Parathyroid adenoma (tissue), 2 donors: Measurements from ENCODE around the gene ALDH1L2.
"Not testable (repeated sequence)": the region's sequence is repeated elsewhere in the genome, so short reads cannot be mapped to it uniquely, and the experiment has no call there.

ENCODE experiments used
- H2AFZ ChIP-seq: fragments of 300-600 bp; sonication (generic); one replicate; pipeline ENCODE4 v1.7.0; 2017; ENCODE audit warnings: antibody characterized with exemption, mild to moderate bottlenecking
- H3K27ac ChIP-seq: fragments of 300-600 bp; sonication (generic); one replicate; pipeline ENCODE4 v1.7.0; 2017
- H3K27me3 ChIP-seq: fragments of 300-600 bp; sonication (generic); one replicate; pipeline ENCODE4 v1.7.0; 2017; ENCODE audit warnings: low read length; ENCODE audit not compliant: control insufficient read depth, insufficient read depth
- H3K36me3 ChIP-seq: fragments of 300-600 bp; sonication (generic); one replicate; pipeline ENCODE4 v1.7.0; 2017; ENCODE audit warnings: low read length; ENCODE audit not compliant: control insufficient read depth, insufficient read depth
- H3K4me1 ChIP-seq: fragments of 300-600 bp; sonication (generic); one replicate; pipeline ENCODE4 v1.7.0; 2017; ENCODE audit warnings: control low read depth
- H3K4me2 ChIP-seq: fragments of 300-600 bp; sonication (generic); one replicate; pipeline ENCODE4 v1.7.0; 2017; ENCODE audit warnings: low read length
- H3K4me3 ChIP-seq: fragments of 300-600 bp; sonication (generic); one replicate; pipeline ENCODE4 v1.7.0; 2017; ENCODE audit warnings: low read depth, low read length
- H3K79me2 ChIP-seq: fragments of 300-600 bp; sonication (generic); one replicate; pipeline ENCODE4 v1.7.0; 2017; ENCODE audit warnings: control low read depth
- H3K9ac ChIP-seq: fragments of 300-600 bp; sonication (generic); one replicate; pipeline ENCODE4 v1.7.0; 2017; ENCODE audit warnings: mild to moderate bottlenecking
- H3K9me3 ChIP-seq: fragments of 300-600 bp; sonication (generic); one replicate; pipeline ENCODE4 v1.7.0; 2017; ENCODE audit warnings: low read length; ENCODE audit not compliant: control insufficient read depth
- TF ChIP-seq, protein P1 (sequence below): fragments of 300-600 bp; sonication (generic); IDR thresholded peaks from one replicate; pipeline ENCODE4 v1.7.0; 2017; ENCODE audit warnings: antibody characterized with exemption, mild to moderate bottlenecking
- donor health status: primary hyperparathyroidism.

Gene ALDH1L2

GRCh38 chr12:105099356-105099755, 15.1 kb upstream of the ALDH1L2 start:
- Histone ChIP-seq H2AFZ (no peak overlapping the region), H3K27ac (no peak overlapping the region), H3K4me1 (no peaks in the 10 kb centered on the region), H3K79me2 (no peaks in the 10 kb centered on the region), H3K9ac (no peak overlapping the region), H3K36me3 (no peaks in the 10 kb centered on the region), H3K9me3 (no peaks in the 10 kb centered on the region), H3K27me3 (no peaks in the 10 kb centered on the region), H3K4me2 (no peak overlapping the region), H3K4me3 (no peak overlapping the region)
- TF ChIP-seq, protein P1, sequence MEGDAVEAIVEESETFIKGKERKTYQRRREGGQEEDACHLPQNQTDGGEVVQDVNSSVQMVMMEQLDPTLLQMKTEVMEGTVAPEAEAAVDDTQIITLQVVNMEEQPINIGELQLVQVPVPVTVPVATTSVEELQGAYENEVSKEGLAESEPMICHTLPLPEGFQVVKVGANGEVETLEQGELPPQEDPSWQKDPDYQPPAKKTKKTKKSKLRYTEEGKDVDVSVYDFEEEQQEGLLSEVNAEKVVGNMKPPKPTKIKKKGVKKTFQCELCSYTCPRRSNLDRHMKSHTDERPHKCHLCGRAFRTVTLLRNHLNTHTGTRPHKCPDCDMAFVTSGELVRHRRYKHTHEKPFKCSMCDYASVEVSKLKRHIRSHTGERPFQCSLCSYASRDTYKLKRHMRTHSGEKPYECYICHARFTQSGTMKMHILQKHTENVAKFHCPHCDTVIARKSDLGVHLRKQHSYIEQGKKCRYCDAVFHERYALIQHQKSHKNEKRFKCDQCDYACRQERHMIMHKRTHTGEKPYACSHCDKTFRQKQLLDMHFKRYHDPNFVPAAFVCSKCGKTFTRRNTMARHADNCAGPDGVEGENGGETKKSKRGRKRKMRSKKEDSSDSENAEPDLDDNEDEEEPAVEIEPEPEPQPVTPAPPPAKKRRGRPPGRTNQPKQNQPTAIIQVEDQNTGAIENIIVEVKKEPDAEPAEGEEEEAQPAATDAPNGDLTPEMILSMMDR: no peak

- not testable (repeated sequence) for H3K27ac ChIP-seq, H3K36me3 ChIP-seq, H3K4me1 ChIP-seq, H3K4me2 ChIP-seq, H2AFZ ChIP-seq, H3K27me3 ChIP-seq, H3K79me2 ChIP-seq, H3K4me3 ChIP-seq, H3K9ac ChIP-seq, H3K9me3 ChIP-seq
Observed at GRCh38 chr12:105095338-105095737, 11.1 kb upstream of the ALDH1L2 start.

- Histone ChIP-seq H3K9me3 (no peaks in the 10 kb centered on the region), H3K9ac (no peak overlapping the region), H3K4me3 (peak overlapping the region; percentile 48), H3K27me3 (no peaks in the 10 kb centered on the region), H3K79me2 (no peaks in the 10 kb centered on the region), H3K4me2 (peak overlapping the region; percentile 59), H2AFZ (peak overlapping the region; percentile 91), H3K27ac (peak overlapping the region; percentile 66), H3K4me1 (peaks cover 9% of the 10 kb centered on the region), H3K36me3 (no peaks in the 10 kb centered on the region)
- TF ChIP-seq, protein P1: peak; percentile 20
Observed at GRCh38 chr12:105092336-105092735, 8.1 kb upstream of the ALDH1L2 start.

DNA sequence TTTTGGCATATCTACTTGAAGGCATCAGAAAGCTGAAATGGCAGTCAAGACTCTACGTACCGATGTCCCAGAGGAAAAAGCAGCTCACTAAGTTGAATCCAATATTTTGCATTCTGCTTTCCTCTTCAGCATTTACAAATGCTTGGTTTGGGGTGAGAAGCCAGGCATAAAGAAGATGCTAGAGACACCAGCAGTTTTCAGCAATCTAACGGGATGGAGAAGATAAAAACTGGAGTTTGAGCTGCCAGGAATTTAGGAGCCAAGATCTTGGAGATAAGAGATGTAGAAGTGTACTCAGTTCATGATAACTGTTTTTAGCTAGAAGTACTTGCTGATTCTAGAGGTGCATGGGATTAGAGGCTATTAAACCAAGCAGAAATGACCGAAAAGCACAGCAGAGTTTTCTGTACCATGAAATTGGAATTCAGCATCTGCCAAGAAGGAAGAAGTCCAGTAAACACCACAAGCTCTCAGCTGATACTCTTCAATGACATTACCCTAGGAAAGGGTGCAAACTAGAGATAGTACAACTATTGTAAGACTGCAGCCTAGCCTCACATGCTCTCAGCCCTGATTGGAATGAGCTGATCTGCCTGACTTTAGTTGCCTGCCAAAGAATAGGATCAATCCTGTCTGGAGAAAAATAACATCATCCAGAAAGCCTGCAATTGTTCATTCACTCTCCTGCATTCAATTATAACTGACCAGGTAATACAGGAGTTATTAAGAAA, 7.4 kb upstream of the ALDH1L2 start:
- Histone ChIP-seq H2AFZ (peak overlapping the region; percentile 91), H3K27ac (peak overlapping the region; percentile 66), H3K4me2 (peak overlapping the region; percentile 59)

DNA sequence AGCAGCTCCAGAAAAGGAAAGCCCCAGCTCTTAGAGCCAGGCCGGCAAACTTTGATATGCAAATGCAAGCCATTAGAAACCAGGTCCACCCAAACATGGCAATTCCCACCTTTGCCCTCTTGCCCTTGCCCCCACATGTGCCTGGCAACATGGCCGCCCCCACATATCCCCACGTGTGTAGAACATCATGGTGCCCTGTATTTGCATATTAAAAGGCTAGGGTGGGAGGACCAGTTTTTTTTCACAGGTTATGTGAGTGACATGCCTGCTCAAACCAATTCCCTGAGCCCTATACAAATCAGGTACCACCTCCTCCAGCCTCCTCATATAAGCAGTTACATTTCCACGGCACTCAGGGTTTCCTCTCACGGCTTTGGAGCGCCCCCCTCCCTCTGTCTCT, 6.1 kb upstream of the ALDH1L2 start:
- Histone ChIP-seq H3K9ac (no peak overlapping the region), H3K79me2 (no peaks in the 10 kb centered on the region), H3K36me3 (no peaks in the 10 kb centered on the region), H3K4me1 (peaks cover 9% of the 10 kb centered on the region), H3K4me2 (no peak overlapping the region), H3K27me3 (no peaks in the 10 kb centered on the region), H3K27ac (no peak overlapping the region), H3K4me3 (no peak overlapping the region), H2AFZ (no peak overlapping the region), H3K9me3 (no peaks in the 10 kb centered on the region)
- TF ChIP-seq, protein P1: no peak

More for the DNA sequence above, 7.4 kb upstream of the ALDH1L2 start:
- Histone ChIP-seq H3K4me1 (peaks cover 9% of the 10 kb centered on the region), H3K36me3 (no peaks in the 10 kb centered on the region), H3K9ac (no peak overlapping the region), H3K79me2 (no peaks in the 10 kb centered on the region), H3K4me3 (peak overlapping the region; percentile 48), H3K9me3 (no peaks in the 10 kb centered on the region), H3K27me3 (no peaks in the 10 kb centered on the region)
- TF ChIP-seq, protein P1: no peak
